ENCODE results near the gene PIK3AP1.
"Not testable (repeated sequence)": the region's sequence is repeated elsewhere in the genome, so short reads cannot be mapped to it uniquely, and the experiment has no call there.

The PIK3AP1 gene, protein sequence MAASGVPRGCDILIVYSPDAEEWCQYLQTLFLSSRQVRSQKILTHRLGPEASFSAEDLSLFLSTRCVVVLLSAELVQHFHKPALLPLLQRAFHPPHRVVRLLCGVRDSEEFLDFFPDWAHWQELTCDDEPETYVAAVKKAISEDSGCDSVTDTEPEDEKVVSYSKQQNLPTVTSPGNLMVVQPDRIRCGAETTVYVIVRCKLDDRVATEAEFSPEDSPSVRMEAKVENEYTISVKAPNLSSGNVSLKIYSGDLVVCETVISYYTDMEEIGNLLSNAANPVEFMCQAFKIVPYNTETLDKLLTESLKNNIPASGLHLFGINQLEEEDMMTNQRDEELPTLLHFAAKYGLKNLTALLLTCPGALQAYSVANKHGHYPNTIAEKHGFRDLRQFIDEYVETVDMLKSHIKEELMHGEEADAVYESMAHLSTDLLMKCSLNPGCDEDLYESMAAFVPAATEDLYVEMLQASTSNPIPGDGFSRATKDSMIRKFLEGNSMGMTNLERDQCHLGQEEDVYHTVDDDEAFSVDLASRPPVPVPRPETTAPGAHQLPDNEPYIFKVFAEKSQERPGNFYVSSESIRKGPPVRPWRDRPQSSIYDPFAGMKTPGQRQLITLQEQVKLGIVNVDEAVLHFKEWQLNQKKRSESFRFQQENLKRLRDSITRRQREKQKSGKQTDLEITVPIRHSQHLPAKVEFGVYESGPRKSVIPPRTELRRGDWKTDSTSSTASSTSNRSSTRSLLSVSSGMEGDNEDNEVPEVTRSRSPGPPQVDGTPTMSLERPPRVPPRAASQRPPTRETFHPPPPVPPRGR

DNA sequence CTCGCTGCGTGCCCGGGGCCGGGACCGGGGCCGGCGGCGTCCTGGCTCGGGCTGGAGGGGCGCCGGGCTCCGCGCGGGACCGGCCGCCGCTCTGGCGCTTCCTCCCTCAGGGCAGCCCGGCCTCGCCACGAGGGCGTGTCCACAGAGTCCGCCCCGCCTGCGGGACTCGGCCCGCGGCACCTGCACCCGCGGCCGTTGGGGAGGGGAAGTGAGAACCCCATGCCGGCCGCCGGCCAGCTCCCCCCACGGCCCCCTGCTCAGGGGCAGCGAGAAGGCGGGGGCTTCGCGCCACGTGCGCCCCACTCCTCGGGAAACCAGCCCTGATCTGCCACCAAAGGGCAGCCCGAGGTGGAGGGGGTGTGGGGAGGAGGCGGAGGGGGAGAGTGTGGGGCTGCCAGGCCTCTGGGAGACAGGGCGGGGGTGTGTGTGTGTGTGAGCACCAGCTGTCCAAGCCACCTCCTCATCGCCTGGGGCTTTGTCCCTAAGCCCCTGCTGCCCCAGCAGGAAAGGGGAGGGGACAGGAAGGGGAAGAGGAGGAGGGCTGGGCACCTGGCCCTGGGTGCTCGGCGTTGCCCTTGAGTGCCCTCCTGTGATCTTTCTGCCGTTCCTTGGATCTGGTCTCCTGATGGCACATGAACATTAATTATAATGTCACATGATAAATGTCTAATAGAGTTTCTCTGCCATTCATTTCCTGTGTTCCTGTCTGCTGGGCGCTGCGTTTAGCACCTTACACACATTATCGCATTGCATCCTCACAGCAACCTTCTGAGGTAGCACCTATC is at the start of gene PIK3AP1:
Gene PIK3AP1 (minus strand): TSS at position 93 of the 785 bp plus-strand sequence. CDS start 120 bp downstream, outside the sequence.
- no peak for DNase-seq

DNA sequence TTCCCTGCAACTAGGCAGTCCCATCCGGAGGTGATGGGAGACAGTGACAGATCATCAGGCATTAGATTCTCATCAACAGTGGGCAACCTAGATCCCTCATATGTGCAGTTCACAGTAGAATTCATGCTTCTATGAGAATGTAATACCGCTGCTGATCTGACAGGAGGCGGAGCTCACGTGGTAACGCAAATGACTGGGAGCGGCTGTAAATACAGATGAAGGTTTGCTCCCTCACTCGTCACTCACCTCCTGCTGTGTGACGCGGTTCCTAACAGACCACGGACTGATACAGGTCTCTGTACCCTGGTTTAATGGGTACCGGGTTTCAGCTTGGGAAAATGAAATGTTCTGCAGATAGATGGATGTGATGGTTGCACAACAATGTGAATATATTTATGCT is 47.8 kb upstream of the PIK3AP1 start:
- no peak for DNase-seq

DNA sequence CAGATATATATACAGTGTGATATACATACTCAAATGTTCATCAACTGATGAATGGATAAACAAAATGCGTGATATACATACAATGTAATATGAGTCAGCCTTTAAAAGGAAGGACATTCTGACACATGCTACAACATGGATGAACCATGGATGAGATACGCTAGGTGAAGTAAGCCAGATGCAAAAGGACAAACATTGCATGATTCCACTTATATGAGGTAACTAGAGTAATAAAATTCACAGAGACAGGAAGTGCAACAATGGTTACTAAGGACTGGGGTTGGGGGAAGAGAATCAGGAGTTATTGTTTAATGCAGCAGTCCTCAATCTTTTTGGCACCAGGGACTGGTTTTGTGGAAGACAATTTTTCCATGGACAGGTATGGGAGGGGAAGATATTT is 47.3 kb upstream of the PIK3AP1 start:
- DNase-seq: no peak

DNA sequence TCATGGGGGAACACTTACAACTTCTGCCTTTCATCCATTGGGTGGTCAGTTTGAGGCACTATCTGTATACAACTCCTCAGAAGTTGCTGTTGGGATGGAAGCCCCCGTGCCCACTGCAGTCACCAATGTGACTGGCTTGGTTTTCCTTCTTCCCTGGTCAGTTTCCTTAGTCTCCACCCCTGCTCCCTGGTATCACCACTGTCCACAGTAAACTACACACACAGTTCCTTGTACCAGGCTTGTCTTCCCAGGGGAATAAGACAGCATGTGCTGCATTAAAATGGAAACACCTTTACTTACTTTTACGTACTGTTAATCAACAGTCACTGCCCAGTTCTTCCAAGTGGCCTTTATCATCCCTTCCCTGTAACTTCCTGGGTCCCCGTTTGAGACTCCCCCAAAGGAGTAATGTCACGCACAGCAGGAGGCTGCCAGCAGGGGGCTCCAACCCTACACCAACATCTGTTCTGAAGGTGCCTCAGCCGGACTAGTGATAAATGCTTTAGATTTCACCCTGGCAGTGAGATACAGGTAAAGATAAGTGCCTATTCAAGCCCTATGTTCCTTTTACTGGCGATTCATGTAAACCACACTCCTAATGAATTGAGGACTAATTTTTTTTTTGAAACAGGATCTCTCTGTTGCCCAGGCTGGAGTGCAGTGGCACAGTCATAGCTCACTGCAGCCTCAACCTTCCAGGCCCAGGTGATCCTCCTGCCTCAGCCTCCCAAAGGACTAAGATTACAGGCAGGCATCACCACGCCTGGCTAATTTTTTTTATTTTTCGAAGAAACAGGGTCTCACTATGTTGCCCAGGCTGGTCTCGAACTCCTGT is 45.3 kb upstream of the PIK3AP1 start:
- no peak for DNase-seq

DNA sequence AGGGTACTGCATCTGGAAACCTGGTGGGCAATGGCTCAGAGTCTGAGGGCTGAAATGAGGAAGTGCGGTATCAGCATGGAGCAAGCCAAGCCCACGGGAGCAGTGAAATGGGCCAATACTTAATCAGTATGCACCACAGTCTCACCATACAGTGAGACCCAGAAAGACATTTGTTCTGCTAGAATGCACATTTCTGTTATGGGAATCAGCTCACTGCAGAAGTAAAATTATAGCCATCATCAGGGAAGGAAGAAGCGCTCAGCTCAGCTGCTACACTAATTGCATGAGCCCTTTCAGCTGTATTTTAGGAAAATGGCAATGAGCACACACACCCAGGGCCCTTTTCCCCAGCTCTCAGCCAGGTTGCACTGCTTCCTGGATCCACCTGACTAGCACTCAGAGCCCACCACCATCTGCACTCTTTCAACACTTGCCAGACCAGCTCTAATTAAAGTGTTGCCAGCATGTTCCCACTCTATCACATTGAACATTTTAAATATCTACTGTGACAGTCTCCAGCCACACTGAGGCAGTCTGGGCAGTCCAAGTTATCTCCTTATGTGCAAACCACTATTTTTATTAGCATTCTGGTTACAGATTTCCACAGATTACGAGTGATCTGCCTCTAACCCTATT is 44.2 kb upstream of the PIK3AP1 start:
- no peak for DNase-seq

DNA sequence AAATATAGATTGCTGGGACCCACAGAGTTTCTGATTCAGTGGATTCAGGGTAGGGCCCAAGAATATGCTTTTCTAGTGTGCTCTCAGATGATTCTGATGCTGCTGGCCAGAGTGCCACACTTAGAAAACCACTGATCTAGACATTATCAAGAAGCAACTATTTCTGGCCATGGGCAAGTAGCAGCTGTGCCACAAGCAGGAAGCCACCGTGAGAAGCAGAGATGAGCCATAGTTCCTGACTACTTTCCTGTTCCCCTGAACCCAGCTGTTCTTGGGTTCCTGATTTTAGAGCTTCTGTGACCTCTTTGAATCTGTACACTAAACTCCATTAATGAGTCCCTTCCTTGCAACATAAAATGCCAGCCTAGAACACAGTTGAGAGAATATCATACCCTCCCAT is 38.1 kb upstream of the PIK3AP1 start:
- no peak for DNase-seq

DNA sequence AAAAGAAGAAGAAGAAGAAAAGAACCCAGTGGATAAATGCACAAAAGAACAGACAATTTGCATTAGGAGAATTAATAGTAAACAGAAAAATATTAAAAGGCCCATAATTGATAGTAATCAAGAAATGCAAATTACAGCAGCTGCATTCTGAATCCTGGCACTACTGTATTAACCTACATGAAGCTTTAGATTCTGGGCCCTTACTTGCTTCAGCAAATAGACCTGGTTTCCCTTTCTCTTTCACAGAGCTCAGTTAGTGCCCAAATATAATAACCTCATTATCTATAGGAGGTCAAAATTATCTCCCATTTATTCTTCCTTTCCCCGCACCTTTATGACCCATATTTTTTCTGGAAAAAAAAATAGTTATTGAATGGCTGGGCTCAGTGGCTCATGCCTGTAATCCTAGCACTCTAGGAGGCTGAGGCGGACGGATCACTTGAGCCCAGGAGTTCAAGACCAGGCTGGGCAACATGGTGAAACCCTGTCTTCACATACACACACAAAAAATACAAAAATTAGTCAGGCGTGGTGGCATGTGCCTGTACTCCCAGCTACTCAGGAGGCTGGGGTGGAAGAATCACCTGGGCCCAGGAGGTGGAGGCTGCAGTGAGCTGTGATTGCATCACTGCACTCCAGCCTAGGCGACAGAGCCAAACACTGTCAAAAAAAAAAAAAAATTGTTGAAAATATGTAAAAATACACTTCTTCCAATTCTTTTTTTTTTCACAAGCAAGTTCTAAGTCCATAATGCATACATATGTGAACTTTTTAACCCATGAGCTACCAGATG is 36.0 kb upstream of the PIK3AP1 start:
- DNase-seq: no peak

DNA sequence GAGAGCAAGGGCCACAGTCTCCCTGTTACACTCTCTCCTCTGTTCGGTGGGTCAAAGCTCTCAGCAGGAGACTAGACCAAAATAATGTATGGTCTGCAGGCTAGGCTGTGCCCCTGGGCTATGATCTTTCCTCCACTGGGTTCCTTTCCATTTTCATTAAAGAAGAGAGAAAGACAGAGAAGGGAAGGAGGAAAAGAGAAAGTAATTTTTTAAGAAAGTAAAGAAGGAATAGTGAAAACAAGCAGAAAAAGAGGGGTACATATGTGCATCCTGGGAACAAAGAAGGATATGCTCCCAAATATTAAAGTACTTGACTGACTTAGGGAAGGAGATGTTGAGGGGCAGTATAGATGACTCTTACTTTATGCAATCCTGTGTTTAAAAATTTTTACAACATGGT is 33.6 kb upstream of the PIK3AP1 start:
- DNase-seq: no peak

DNA sequence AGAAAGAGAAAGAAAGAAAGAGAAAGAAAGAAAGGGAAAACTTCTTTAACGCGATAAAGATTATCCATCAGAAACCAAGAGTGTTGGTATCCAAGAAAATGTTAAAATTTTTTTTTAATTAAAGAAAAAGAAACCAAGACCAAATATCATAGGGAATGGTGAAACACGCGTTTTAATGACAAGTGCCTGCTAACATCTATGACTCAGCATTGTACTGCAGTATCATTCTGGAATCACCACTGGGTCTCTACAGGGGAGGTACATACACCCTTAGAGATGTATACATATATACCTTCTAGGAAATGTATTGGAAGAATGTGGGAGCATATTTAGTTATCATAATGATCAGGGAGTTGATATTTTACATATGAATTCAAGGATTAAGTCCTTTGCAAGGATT is 32.1 kb upstream of the PIK3AP1 start:
- DNase-seq: no peak

DNA sequence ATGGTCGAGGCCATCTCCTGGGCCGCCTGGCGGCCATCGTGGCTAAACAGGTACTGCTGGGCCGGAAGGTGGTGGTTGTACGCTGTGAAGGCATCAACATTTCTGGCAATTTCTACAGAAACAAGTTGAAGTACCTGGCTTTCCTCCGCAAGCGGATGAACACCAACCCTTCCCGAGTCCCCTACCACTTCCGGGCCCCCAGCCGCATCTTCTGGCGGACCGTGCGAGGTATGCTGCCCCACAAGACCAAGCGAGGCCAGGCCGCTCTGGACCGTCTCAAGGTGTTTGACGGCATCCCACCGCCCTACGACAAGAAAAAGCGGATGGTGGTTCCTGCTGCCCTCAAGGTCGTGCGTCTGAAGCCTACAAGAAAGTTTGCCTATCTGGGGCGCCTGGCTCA is 30.0 kb upstream of the PIK3AP1 start:
- not testable (repeated sequence) for DNase-seq

DNA sequence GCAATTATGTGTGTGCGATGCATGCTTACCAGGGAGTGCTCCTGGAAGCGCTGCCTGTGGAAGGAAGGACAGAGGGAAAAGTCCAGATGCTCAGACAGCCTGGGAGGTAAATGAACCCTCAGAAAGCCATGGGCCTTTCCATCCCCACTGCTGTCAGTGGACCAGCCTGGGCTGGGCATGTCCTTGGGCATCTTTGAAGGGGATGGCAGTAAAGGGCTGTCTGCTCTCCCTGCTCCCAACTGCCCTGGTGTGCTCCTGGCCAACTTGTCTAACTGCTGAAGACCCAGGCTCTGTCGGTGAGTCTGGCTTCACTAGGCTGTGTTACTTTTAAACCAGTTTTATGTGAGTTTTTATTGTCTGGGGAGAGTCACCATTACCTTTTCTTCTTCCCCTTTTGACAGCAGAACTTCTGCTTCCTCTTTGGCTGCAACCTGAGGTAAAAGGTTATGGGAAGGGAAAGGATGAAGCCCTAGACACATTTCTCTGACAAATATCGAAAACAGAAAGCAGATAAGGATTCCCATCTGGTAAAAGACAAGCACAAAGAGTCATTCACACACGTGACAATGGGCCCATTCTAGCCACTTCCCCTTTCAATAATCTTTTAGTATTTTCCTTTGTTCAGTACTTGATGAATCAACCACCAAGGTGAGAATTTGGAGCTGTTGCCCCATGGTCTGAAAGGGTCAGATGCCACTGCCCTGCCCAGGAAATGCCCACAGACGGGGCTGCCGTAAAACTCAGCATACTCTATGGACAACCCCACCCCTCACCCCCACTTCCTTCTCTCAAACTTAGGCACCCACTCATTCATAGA is 27.6 kb upstream of the PIK3AP1 start:
- DNase-seq: no peak

DNA sequence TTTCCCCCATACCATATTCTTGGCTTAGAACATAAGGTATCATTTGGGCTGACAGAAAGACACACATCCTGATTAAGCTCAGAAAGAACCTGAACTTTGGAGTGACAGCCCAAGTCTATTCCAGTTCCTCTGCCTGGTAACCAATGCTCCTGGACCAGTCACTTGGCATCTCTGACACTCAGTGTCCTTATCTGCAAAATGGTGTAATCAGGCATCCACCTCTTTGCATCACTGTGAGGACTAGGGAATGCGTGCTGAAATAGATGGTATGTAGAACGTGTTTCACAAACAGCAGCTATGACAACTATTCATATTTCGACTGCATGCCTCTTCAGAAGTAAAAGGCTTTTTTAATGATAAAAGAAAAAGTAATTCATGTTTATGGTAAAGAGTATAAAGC is 26.2 kb upstream of the PIK3AP1 start:
- no peak for DNase-seq

DNA sequence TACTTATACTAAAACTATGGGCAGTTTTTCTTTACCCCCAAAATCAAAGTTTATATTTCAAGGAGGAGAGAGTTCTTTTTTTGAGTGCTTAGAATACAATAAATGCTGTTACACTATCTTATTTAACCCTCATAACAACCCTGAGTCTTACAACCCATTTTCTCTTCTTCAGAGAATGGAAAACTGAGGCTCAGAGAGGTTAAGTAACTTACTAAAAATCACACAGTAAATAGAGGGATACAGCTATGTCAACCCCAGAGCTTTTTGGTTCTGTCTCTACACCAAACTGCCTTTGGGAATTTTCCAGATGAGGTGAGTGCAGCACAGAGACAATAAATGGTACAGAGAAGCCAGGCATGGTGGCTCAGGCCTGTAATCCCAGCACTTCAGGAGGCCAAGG is 25.6 kb upstream of the PIK3AP1 start:
- no peak for DNase-seq

DNA sequence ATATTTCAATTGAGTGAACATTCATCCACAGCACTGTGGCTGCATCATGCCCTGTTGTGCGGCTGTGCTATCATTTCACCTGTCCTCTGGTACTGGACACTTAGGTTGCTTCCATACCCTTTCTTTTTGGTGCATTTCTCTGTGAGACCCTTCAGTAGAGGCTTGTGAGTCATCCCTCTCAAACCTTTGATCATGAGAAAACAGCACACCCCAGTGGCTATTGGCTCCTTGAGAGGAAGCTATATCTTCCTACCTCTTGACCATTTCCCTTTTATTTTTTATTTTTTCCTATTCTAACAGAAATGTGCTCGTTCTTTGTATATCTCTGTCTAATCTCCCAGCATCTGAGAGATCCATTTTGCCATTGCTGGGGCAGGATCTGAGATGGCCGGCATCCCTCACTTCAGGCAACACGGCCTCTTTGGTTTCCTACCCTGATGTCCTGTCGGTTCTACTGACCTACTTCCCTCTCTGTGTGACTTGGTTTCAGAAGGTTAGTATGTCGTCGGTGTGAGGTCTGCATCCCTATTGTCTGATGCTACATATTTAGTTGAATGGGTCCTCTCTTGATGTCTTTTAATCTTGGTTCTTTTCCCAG is 23.8 kb upstream of the PIK3AP1 start:
- DNase-seq: no peak

DNA sequence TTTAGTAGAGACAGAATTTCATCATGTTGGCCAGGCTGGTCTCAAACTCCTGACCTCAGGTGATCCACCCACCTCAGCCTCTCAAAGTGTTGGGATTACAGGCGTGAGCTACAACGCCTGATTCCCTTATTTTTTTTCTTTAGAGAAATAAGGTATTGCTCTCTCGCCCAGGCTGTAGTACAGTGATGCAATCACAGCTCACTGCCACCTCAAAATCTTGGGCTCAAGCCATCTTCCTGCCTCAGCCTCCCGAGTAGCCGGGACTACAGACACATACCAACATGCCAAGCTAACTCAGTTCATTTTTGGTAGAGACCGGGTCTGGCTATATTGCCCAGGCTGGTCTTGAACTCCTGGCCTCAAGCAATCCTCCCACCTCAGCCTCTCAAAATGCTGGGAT is 21.2 kb upstream of the PIK3AP1 start:
- DNase-seq: not testable (repeated sequence)

DNA sequence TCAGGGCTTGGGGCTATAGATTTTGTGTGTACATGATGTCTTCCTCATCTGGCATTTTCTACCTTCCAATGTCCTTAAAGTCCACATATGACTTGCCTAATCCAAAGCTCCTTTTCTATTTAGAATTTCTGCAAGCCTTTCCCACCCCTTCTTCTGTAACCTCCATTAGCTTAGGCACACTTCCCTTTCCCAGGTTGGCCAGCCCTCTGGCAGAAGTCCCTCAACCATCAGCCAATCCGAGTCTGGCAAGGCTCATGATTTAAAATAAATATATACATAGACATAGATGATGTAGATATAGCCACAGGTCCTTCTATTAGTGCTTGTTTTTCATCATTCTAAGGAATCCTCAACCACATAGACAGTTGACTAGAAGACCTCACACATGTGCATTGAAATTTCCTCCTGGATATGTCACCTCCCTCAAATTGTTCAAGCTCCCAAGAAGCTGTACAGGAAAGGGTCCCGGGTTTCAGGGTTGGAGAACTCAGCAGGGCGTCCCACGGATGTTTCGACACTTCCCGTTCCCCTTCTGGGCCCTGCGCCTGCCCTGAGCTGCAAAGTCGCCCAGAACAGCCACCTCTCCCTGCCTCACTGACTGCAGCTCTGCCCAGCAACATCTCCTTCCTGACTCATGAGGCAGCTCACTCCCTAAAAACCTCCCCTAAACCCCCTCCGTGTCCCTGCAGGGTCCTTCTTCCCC is 20.4 kb upstream of the PIK3AP1 start:
- no peak for DNase-seq

DNA sequence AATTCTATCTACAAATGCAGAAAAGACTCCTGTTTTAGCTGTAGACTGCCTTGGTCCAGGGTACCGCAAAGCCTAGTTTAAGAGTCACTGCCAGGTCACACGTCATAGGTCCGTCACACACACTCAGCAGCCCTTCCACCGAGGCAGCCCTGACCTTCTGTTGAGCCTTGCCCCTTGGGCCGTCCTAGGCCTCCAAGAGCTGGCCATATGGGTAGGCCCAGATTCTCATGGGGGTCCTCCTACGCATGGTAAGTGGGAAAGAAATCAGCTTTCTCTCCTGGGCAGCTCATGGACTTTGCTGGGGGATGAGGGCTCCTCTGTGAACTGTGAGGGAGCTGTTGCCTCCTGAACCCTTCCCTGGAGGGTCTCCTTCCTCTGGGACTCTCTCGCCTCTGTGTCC is 19.8 kb upstream of the PIK3AP1 start:
- no peak for DNase-seq

DNA sequence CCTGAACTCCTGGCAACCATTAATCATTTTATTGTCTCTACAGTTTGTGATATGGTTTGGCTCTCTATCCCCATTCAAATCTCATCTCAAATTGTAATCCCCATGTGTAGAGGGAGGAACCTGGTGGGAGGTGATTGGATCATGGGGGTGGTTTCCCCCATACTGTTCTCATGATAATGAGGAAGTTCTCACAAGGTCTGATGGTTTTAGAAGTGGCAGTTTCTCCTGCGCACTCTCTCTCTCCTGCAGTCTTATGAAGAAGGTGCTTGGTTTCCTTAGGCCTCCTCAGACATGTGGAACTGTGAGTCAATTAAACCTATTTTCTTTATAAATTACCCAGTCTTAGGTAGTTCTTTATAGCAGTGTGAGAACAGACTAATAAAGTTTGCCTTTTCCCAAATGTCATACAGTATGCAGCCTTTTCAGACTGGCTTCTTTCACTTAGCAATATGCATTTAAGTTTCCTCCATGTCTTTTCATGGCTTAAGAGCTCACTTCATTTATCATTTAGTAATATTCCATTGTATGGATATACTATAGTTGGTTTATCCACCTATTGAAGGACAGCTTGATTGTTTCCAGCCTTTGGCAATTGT is 17.1 kb upstream of the PIK3AP1 start:
- DNase-seq: not testable (repeated sequence)

DNA sequence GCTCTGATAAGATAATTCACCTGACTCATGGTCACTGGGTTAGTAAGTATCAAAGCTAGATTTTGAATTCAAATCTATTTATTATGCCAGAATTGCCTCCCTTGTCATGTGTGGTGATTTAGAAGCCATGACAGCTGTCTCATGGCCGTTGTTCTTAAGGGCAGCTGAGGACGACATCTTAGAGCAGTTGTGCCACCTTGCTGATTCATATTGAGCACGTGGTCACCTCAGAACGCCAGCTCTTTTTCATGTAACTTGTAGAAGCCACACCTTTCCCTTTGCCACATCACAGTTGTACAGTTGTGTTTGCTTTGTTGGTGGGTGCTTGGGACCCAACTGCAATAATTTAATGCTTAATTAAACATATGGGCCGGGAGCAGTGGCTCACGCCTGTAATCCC is 4.3 kb upstream of the PIK3AP1 start:
- no peak for DNase-seq
